ENCODE data around the gene TRIM26. TPM values are rescaled to one million over a fixed set of nuclear protein-coding genes. Genes with fewer than 3 reads are reported as not detected.

The TRIM26 gene
- total and polyA plus RNA-seq, 2 of the 8 experiments (the other 6 are each of a cell fraction or from before 2014, with no cell fraction given) = 21.5 to 32.3 TPM

- no peaks in the 10 kb centered on the region for H3K79me2 ChIP-seq (ENCODE audit: control insufficient read depth in 1 of 2, insufficient read depth in 2 of 2, low read length in 2 of 2)
- no peak overlapping the region for H4K91ac ChIP-seq (replicated peaks; ENCODE audit: insufficient read length, low read length)
- H3K4me1 ChIP-seq (replicated peaks in 1 of 4; ENCODE audit: control insufficient read depth in 3 of 4, insufficient read depth in 4 of 4, low read length in 3 of 4) = peaks cover 0 to 4% (median 0%) of the 10 kb centered on the region in 4 experiments; a peak in 2 of 7 replicates
- ChIA-PET CTCF (ENCODE audit: partially characterized antibody) (interaction anchor here (0.7 to 5.4 kb wide), 5 partner anchors 10 to 107 kb away, joined by 3 to 27 read pairs (median 3); no protein-coding TSS in a partner anchor), POLR2A (ENCODE audit: partially characterized antibody) (no interaction called here)
- H3K9ac ChIP-seq (replicated peaks in 1 of 4; ENCODE audit: extremely low read depth in 1 of 4, low read depth in 3 of 4, low read length in 3 of 4) = no peak overlapping the region
- DNase-seq (ENCODE audit: low read depth in 1 of 2, low spot score in 2 of 2) = no peak
- no peak overlapping the region for H3K4me3 ChIP-seq (ENCODE audit: extremely low read depth in 1 of 4, insufficient read depth in 2 of 4, low read depth in 3 of 4, low read length in 4 of 4)
- no peak overlapping the region for H2BK120ac ChIP-seq (replicated peaks; ENCODE audit: low read depth, low read length)
- no peak overlapping the region for H2BK12ac ChIP-seq (ENCODE audit: low read depth, low read length)
- H3K56ac ChIP-seq (replicated peaks; ENCODE audit: insufficient read length, low read depth, low read length) = no peak overlapping the region
- no peak overlapping the region for H2BK15ac ChIP-seq (ENCODE audit: low read length)
- H2AK5ac ChIP-seq (ENCODE audit: low read depth, low read length) = no peak overlapping the region
- H3K23ac ChIP-seq (ENCODE audit: insufficient read length) = no peak overlapping the region
- no peak overlapping the region for H2BK20ac ChIP-seq (ENCODE audit: low read length)
- no peak overlapping the region for H3K4me2 ChIP-seq (ENCODE audit: insufficient read depth in 1 of 2, low read depth in 2 of 2, low read length in 2 of 2)
- WGBS, 2 experiments (ENCODE audit: extremely low coverage in 1 of 2, insufficient coverage in 1 of 2, insufficient read length in 1 of 2, insufficient replicate concordance in 2 of 2, low coverage in 1 of 2, low lambda C conversion rate in 2 of 2, missing lambda C conversion rate in 1 of 2) = 93% methylated on average over 2 of the region's 2 CpGs; no CpG with 5 or more reads in 1 of the 2 experiments
- H3K18ac ChIP-seq (ENCODE audit: extremely low read depth, low read length) = no peak overlapping the region
- H3K36me3 ChIP-seq (ENCODE audit: control insufficient read depth in 2 of 4, insufficient read depth in 4 of 4, low read length in 3 of 4) = no peaks in the 10 kb centered on the region
- no peaks in the 10 kb centered on the region for H3K9me3 ChIP-seq (ENCODE audit: insufficient read depth in 2 of 2, low read depth in 1 of 2, low read length in 1 of 2)
- H3K14ac ChIP-seq (ENCODE audit: insufficient read length) = no peak overlapping the region
- H3K23me2 ChIP-seq (ENCODE audit: low read depth, low read length) = no peaks in the 10 kb centered on the region
- H2BK5ac ChIP-seq (ENCODE audit: low read depth, low read length) = no peak overlapping the region
- H3K27ac ChIP-seq (ENCODE audit: low read depth, low read length) = no peak overlapping the region
- H2AFZ ChIP-seq (ENCODE audit: low read length) = no peak overlapping the region
- no peak overlapping the region for H4K8ac ChIP-seq (ENCODE audit: extremely low read depth, insufficient read depth, low read length)
- no peak for FAIRE-seq
- H3K79me1 ChIP-seq (ENCODE audit: low read depth, low read length) = no peaks in the 10 kb centered on the region
- no peak overlapping the region for H3K4ac ChIP-seq (replicated peaks; ENCODE audit: insufficient read length, low read depth, low read length)
- 0 out of 7 replicates have a peak, but pooled peaks cover 0 to 3% (median 0%) of the 10 kb centered on the region in 4 experiments for H3K27me3 ChIP-seq (replicated peaks in 1 of 4; ENCODE audit: control insufficient read depth in 3 of 4, extremely low read depth in 1 of 4, insufficient read depth in 3 of 4, low read length in 3 of 4)
- no peak overlapping the region for H4K5ac ChIP-seq (ENCODE audit: insufficient read length, low read depth, low read length)
- H4K20me1 ChIP-seq (replicated peaks in 1 of 2; ENCODE audit: control insufficient read depth in 1 of 2, insufficient read depth in 2 of 2, low read length in 2 of 2) = no peaks in the 10 kb centered on the region
- TF ChIP-seq HDAC2 (IDR thresholded peaks at IDR 0.05; ENCODE audit: borderline replicate concordance in 1 of 2, low read depth in 2 of 2, low read length in 2 of 2) = no peak
- TF ChIP-seq CEBPB (IDR thresholded peaks at IDR 0.05; ENCODE audit: low read depth, low read length) = no peak
- no peak for TF ChIP-seq NANOG (IDR thresholded peaks at IDR 0.05; ENCODE audit: insufficient read depth, low read depth, low read length, poor library complexity, severe bottlenecking)
- TF ChIP-seq TEAD4 (IDR thresholded peaks at IDR 0.05; ENCODE audit: low read depth, low read length) = no peak
- TF ChIP-seq RFX5 (IDR thresholded peaks at IDR 0.05; ENCODE audit: borderline replicate concordance, low read depth, low read length) = no peak
- TF ChIP-seq BCL11A (IDR thresholded peaks at IDR 0.05; ENCODE audit: low read depth in 2 of 2, low read length in 2 of 2) = no peak
- no peak for TF ChIP-seq YY1 (IDR thresholded peaks at IDR 0.05; ENCODE audit: low read depth, low read length)
- TF ChIP-seq CTCF (IDR thresholded peaks at IDR 0.05; ENCODE audit: control extremely low read depth in 1 of 3, insufficient read depth in 1 of 3, low read depth in 1 of 3, low read length in 3 of 3) = no peak
- TF ChIP-seq KDM5A (IDR thresholded peaks at IDR 0.05; ENCODE audit: low read length) = no peak
- no peak for TF ChIP-seq SP1 (IDR thresholded peaks at IDR 0.05; ENCODE audit: low read depth, low read length)
- TF ChIP-seq SP2 (IDR thresholded peaks at IDR 0.05; ENCODE audit: low read length) = no peak
- no peak for TF ChIP-seq EZH2 (IDR thresholded peaks at IDR 0.05; ENCODE audit: low read depth, low read length, severe bottlenecking)
These were observed 69.4 kb downstream of the TRIM26 start for GRCh38 chr6:30143780-30144179.
